NB4 (cell line): Measurements from ENCODE around the gene INPP5B.

ENCODE experiments used
- DNase-seq: peaks from one replicate; pipeline ENCODE4 v3.0.0; 2010; ENCODE audit warnings: low read depth
- H3K4me3 ChIP-seq: one replicate; pipeline ENCODE4 v1.5.1; 2011; ENCODE audit warnings: mild to moderate bottlenecking, low read depth, low read length, moderate library complexity
- CTCF ChIP-seq: IDR thresholded peaks from one replicate; pipeline ENCODE4 v1.5.1; 2012; ENCODE audit warnings: low read depth, low read length
- MYC ChIP-seq: IDR thresholded peaks from 2 replicates; pipeline ENCODE4 v1.6.1; 2011; ENCODE audit warnings: low read depth, low read length
- POLR2A ChIP-seq: IDR thresholded peaks from 2 replicates; pipeline ENCODE4 v1.6.1; 2011; ENCODE audit warnings: mild to moderate bottlenecking; ENCODE audit not compliant: insufficient read length; ENCODE audit errors: extremely low read depth
- TF ChIP-seq, protein P1 (sequence below): IDR thresholded peaks from 2 replicates; pipeline ENCODE4 v1.6.1; 2011; ENCODE audit warnings: low read depth, low read length

The INPP5B gene

DNA sequence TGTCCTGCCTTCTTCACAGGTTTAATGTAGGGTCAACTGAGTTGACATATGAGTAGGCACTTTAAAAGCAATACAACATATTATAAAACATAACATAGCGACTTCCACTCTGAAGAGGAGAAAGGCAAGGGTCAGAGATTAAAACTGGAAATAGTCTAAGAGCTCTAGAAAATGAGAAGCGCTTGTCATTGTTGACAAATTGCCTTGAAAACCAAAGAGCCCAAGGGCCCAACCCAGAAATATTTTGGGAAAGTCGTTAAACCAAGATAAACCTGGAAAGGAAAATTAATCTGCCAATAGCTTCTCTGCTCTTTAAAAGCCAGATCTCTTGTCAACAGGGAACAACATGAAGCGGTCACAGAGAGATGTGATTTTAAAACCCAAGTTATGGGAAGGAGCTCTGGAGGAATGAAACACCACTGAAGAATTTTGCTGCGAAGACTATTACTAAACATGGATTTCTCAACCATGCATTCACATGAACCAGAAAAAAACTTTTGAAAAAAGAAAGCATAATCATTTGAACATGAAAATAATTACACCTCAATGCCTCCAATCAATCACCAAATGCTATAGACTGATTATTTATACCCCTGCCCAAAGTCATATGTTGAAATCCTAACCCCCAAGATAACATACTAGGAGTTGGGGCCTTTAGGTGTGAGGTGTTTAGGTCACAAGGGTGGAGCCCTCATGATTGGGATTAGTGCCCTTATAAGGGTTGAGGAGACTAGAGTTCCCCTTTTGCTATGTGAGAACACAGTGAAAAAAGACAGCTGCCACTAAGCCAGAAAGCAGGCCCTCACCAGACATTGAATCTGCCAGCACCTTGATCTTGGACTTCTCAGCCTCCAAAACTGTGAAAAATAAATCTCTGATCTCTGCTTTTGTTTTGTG lies 54.5 kb downstream of the INPP5B start:
- TF ChIP-seq CTCF = no peak
- DNase-seq = peak; percentile 24
- no peak overlapping the region for H3K4me3 ChIP-seq

GRCh38 chr1:37890378-37891014 lies 56.4 kb downstream of the INPP5B start:
- TF ChIP-seq CTCF = peak; percentile 45
- no peak for TF ChIP-seq MYC
- no peak for TF ChIP-seq POLR2A
- TF ChIP-seq, protein P1, sequence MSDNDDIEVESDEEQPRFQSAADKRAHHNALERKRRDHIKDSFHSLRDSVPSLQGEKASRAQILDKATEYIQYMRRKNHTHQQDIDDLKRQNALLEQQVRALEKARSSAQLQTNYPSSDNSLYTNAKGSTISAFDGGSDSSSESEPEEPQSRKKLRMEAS = no peak
- H3K4me3 ChIP-seq = no peak overlapping the region
- peak; percentile 67 for DNase-seq

DNA sequence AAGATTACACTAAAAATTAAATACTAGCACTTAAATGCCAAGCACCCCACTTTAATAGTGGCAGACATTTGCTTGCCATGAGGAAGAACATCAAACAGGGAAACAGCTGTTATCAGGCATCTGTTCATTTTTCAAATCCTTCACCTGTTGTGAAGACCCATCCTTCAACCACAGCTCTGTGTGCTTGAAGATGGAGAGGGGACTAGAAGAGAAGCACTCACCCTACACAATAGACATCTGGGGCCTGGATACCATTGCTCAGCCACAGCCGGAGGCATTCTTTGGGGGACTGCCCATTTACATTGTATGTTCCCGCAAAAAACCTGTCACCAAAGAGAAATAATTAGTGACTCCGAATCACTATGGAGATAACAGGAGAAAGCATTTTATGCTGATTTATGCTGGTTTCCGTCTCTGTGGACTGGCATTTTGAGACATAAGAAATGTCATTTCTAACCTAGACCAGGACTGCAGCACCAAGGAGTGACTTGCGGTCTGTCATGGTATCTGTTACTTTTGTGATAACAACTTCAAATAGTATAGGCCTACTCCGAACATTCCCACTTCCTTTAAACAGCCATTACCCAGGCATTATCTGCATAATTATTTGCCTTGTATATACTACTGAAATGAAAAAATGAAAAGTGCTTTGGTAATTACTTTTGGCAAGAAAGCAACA lies 58.7 kb downstream of the INPP5B start:
- H3K4me3 ChIP-seq = no peak overlapping the region
- TF ChIP-seq MYC = no peak
- no peak for TF ChIP-seq POLR2A
- TF ChIP-seq, protein P1 = no peak
- TF ChIP-seq CTCF = no peak
- no peak for DNase-seq

DNA sequence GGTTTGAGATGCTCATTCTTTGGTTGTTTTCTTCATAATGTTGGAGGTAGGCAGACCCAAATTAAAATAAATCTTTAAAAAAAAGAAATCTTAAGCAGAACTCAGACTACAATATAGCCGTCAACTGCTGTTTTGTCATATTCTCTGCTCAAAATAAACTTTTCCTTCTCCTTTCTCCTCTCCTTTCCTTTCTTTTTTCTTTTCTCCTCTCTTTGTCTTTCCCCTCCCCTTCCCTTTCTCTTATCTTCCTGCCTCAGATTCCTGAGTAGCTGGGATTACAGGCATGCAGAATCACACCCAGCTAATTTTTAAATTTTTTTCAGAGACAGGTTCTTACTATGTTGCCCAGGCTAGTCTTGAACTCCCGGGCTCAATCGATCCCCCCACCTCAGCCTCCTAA lies 62.7 kb downstream of the INPP5B start:
- H3K4me3 ChIP-seq = no peak overlapping the region
- DNase-seq = no peak
- TF ChIP-seq, protein P1 = no peak
- no peak for TF ChIP-seq POLR2A
- TF ChIP-seq CTCF = no peak
- no peak for TF ChIP-seq MYC

DNA sequence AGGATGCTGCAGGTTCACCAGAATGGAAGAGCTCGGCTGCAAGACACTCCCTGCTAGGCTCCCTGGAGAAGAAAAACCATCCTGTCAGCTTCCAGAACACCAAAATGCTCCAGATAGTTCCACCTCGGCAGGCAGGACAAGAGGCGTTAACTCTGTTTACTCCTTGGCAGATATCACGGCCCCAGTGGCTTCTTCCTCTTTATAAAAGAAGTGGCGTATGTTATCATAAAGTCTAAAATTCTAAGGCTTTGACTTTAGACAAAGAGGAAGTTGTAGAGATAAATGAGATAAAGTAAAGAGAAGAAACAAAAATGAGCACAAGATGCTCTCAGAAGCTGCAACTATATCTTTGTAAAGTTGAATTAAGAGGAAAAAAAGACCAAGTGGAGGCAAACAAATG lies 63.2 kb downstream of the INPP5B start:
- H3K4me3 ChIP-seq = no peak overlapping the region
- DNase-seq = no peak
- TF ChIP-seq CTCF = no peak
- no peak for TF ChIP-seq POLR2A
- TF ChIP-seq, protein P1 = no peak
